Cardiac muscle cell (in vitro differentiated cells and primary cell): Measurements from ENCODE around the gene PLRG1. TPM values are rescaled to one million over a fixed set of nuclear protein-coding genes. Genes with fewer than 3 reads are reported as not detected.
A peak's percentile ranks its signal among the peaks of the same experiment; 100 is the strongest.

ENCODE experiments used
- DNase-seq, 2 donors: peaks; one replicate each; pipeline versions ENCODE4 v3.0.0 to v3.0.0-alpha.2; 2010 to 2017; ENCODE audit warnings: low read depth in 1 of 2, low spot score in 1 of 2
- H3K27ac ChIP-seq: fragments of 200-600 bp; sonication (generic); 2 replicates; pipeline ENCODE4 v1.5.1; 2016
- H3K27me3 ChIP-seq: fragments of 200-600 bp; sonication (generic); 2 replicates; pipeline ENCODE4 v1.6.0; 2016; ENCODE audit warnings: control low read depth
- H3K36me3 ChIP-seq: fragments of 200-600 bp; sonication (generic); 2 replicates; pipeline ENCODE4 v1.5.1; 2016; ENCODE audit warnings: control low read depth
- H3K4me1 ChIP-seq: fragments of 200-600 bp; sonication (generic); 2 replicates; pipeline ENCODE4 v1.8.1; 2017; ENCODE audit warnings: low read depth, mild to moderate bottlenecking, mixed run types
- H3K4me3 ChIP-seq: fragments of 200-600 bp; sonication (generic); 2 replicates; pipeline ENCODE4 v1.5.1; 2016; ENCODE audit warnings: mild to moderate bottlenecking
- H3K9me3 ChIP-seq: fragments of 200-600 bp; sonication (generic); 2 replicates; pipeline ENCODE4 v1.5.1; 2017; ENCODE audit warnings: low read depth, mild to moderate bottlenecking, control low read depth
- CTCF ChIP-seq: IDR thresholded peaks from 2 replicates; pipeline ENCODE4 v1.5.1; 2012; ENCODE audit warnings: low read depth, mild to moderate bottlenecking, low read length
- polyA plus RNA-seq: library from polyadenylated mRNA; unstranded; fragments of >200 nt; fragmentation: Nextera tagmentation; extraction: Ambion mirVana; gene quantifications from 2 replicates; pipeline ENCODE4 v1.2.1, GENCODE V29; 2016
- total RNA-seq: library from RNA; depleted of rRNA; stranded (reverse); fragments of >200 nt; gene quantifications from 2 replicates; pipeline ENCODE4 v1.2.3, GENCODE V29; 2016

Gene PLRG1
- total and polyA plus RNA-seq, 2 experiments from 2014 or later: 25.6 to 61.6 TPM

DNA sequence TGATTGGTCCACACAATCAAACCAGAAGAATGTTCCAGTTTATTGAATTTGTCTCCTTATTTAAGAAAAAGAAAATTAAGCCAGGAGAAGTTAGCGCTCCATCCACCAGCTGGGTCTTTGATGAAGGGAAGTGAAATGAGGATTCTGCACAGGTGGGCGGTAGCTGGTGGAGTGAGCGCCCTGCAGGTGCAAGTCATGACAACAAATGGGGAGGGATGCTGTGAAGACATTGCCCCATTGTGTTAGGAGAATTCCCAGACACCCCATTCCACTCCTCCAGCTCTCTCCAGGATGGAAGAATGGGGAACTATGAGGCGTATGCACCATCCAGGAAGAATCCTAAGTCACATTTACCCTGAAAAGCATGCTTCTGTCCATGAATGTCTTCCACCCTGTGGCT, 22.9 kb downstream of the PLRG1 start:
- Histone ChIP-seq H3K27ac (no peak overlapping the region), H3K4me1 (no peaks in the 10 kb centered on the region), H3K9me3 (no peaks in the 10 kb centered on the region), H3K4me3 (no peak overlapping the region), H3K27me3 (peaks cover 3% of the 10 kb centered on the region), H3K36me3 (no peaks in the 10 kb centered on the region)
- no peak for DNase-seq
- no peak for TF ChIP-seq CTCF

- Histone ChIP-seq H3K4me1 (no peaks in the 10 kb centered on the region), H3K27ac (no peak overlapping the region), H3K36me3 (no peaks in the 10 kb centered on the region), H3K4me3 (no peak overlapping the region), H3K27me3 (peaks cover 3% of the 10 kb centered on the region), H3K9me3 (no peaks in the 10 kb centered on the region)
- no peak for DNase-seq
- TF ChIP-seq CTCF: no peak
These were observed 24.0 kb downstream of the PLRG1 start for GRCh38 chr4:154526151-154526550.

GRCh38 chr4:154521607-154522006, 28.6 kb downstream of the PLRG1 start:
- H3K9me3 ChIP-seq: no peaks in the 10 kb centered on the region
- no peak for DNase-seq
- peaks cover 1% of the 10 kb centered on the region for H3K27me3 ChIP-seq
- H3K4me3 ChIP-seq: no peak overlapping the region
- no peaks in the 10 kb centered on the region for H3K36me3 ChIP-seq
- no peak overlapping the region for H3K27ac ChIP-seq
- no peak for TF ChIP-seq CTCF
- no peaks in the 10 kb centered on the region for H3K4me1 ChIP-seq

DNA sequence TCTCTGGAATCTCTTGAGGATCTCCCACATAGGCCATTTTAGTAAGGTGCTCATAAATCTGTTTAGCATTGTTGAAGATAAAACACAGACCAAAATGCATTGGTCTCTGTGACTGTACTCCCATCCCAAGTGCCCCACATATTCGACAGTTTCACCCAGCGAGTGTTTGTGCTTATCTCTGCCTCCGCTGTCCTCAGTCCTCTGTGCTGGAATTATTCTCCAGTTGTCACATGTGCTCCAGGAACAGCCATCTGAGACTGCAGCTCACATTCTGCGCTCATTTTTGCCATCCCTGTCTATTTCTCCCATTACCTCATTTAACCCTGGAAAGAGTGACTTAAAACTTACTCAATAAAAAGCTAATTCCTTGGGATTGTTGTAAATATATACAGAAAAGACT, 31.0 kb downstream of the PLRG1 start:
- DNase-seq: peak in 1 of 2 donors; percentile 34
- Histone ChIP-seq H3K36me3 (no peaks in the 10 kb centered on the region), H3K4me1 (no peaks in the 10 kb centered on the region), H3K4me3 (no peak overlapping the region), H3K27ac (no peak overlapping the region), H3K9me3 (no peaks in the 10 kb centered on the region), H3K27me3 (no peaks in the 10 kb centered on the region)
- TF ChIP-seq CTCF: no peak

DNA sequence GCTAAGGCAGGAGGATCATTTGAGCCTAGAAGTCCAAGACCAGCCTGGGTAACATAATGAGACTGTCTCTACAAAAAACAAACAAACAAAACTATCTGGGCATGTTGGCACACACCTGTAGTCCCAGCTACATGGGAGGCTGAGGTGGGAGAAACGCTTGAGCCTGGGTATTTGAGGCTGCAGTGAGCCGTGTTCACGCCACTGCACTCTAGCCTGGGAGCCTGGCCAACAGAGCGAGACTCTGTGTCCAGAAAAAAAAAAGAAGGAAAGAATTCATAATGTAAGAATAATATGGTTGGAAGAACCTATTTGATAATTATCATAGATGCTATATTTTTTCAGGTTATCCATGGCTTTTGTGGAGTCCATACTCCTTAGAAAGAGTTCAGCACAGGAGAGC, 32.6 kb downstream of the PLRG1 start:
- H3K9me3 ChIP-seq: no peaks in the 10 kb centered on the region
- no peaks in the 10 kb centered on the region for H3K27me3 ChIP-seq
- no peak for DNase-seq
- no peaks in the 10 kb centered on the region for H3K36me3 ChIP-seq
- no peaks in the 10 kb centered on the region for H3K4me1 ChIP-seq
- no peak overlapping the region for H3K27ac ChIP-seq
- no peak overlapping the region for H3K4me3 ChIP-seq
- no peak for TF ChIP-seq CTCF
